ENCODE data around the gene LGALS7.
"Not testable (repeated sequence)": the region's sequence is repeated elsewhere in the genome, so short reads cannot be mapped to it uniquely, and the experiment has no call there.

The LGALS7 gene

GRCh38 chr19:38799104-38799503 lies 25.8 kb upstream of the LGALS7 start:
- DNase-seq = no peak

DNA sequence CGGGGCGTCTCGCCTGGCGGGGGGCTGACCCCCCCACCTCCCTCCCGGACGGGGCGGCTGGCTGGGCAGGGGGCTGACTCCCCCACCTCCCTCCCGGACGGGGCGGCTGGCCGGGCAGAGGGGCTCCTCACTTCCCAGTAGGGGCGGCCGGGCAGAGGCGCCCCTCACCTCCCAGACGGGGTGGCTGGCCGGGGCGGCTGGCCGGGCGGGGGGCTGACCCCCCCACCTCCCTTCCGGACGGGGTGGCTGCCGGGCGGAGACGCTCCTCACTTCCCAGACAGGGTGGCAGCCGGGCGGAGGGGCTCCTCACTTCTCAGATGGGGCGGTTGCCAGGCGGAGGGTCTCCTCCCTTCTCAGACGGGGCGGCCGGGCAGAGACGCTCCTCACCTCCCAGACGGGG lies 24.5 kb upstream of the LGALS7 start:
- DNase-seq = not testable (repeated sequence)

DNA sequence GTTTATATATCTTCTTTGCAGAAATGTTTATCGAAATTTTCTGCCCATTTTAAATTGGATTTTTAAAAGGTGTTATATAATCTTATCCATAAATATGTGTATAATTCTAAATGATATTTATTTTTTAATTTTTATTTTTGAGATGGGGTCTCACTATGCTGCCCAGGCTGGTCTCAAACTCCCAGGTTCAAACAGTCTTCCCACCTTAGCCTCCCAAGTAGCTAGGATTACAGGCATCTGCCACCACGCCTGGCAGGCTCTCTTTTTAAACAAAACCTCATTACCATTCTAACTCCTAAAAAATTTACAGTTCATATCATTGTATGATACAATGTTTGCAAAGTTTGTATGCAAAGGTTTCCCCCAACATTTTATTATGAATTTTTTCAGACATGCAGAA lies 22.8 kb upstream of the LGALS7 start:
- no peak for DNase-seq

DNA sequence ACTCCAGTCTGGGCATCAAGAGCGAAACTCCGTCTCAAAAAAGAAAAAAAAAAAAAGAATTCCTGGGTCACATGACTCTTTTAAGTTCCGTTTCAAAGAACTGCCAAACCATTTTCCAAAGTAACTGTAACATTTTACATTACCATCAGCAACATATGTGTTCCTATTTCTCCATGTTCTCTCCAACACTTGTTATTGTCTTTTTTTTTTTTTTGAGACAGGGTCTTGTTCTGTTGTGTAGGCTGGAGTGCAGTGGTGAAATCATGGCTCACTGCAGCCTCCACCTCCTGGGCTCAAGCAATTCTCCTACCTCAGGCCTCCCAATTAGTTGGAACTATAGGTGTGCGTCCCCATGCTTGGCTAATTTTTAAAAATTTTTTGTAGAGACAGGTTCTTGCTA lies 22.2 kb upstream of the LGALS7 start:
- DNase-seq = no peak

DNA sequence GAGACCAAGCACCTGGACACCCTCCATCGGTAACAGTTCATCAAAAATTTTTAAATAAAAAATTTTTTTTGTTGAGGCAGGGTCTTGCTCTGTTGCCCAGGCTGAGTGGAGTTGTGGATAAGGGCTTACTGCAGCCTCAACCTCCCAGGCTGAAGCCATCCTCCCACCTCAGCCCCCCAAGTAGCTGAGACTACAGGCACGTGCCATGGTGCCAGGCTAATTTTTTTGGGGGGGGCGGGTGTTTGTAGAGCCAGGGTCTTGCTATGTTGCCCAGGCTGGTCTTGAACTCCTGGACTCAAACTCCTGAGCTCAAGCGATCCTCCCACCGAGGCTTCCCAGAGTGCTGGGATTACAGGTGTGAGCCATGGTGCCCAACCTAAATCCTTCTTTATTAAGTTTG lies 20.4 kb upstream of the LGALS7 start:
- no peak for DNase-seq

DNA sequence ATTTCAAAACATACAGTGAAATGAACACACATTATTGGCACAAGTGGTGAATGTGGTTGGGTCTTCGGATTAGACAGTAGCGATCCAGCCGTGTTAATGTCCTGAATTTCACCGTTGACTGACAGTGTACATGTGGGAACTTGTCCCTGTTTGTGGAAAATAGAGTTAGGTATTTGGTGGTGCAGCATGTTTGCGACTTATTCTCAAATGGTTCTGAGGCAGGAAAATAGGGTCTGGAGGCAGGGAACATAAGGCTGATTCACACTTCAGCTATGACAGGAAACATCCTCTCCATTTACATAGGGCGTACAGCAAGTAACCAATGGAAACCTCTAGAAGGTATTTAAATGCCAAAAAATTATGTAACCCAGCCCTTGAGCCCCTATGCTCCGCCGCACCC lies 19.9 kb upstream of the LGALS7 start:
- DNase-seq = no peak

DNA sequence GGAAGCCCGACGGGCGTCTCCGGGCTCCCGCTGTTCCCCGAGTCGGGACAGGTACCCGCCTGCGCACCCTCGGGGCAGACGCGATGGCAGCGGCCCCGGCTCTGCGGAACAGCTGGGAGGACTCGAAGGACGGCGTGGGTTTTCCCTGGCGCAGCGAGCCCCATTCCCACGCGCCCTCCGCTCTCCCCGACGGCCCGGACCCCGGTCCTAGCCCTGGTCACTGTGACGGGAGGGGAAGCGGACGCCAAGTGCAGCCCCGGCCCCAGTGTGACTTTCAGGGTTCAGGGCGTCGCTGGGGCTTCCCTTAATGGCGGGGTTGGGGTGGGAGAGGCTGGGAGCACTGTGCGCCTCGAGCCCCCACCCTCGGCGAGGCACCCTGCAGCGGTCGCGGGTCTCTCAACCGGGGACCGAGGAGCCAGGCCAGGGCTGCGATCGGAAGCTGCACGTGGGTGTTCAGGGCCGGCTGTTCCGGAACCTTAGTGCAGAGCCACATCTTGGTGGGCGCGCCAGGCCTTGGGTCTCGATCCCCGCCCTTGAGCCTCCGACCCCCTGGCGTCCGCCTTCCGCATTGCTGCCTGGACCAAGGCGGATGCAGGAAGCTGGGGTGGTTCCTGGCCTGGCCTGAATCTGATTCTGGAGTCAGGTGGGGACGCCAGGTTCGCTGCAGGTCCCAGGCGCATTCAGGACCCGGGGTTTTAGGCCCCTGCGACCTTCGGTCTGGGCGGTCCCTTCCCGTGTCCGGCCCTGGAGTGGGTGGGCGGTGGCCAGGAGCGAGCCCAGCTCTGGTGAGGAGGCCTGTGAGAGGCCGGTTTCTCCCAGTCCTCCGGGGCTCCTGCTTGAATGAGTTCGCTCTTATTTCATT lies 19.2 kb upstream of the LGALS7 start:
- peak; percentile 60 for DNase-seq

DNA sequence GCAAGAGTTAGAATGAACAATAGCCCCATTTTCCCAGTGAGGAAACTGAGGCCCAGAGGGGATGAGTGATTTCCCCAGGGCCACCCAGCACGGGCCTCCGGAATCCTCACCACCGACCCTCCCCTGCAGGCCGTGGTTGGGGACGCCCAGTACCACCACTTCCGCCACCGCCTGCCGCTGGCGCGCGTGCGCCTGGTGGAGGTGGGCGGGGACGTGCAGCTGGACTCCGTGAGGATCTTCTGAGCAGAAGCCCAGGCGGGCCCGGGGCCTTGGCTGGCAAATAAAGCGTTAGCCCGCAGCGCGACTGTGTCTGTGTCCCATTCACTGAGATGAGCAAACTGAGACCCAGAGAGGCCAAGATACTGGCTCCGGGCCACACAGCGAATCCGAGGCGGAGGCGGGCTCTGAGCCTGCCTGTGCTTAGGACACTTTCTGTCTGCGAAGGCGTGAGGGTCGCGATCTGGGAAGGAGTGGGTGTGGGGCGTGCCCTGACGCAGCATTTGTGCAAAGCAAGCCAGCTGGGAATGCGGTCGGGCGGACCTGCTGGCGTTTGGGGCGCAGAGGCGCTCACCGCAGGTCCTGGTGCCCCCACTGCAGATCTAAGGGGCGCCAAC lies 18.2 kb upstream of the LGALS7 start:
- DNase-seq = not testable (repeated sequence)

DNA sequence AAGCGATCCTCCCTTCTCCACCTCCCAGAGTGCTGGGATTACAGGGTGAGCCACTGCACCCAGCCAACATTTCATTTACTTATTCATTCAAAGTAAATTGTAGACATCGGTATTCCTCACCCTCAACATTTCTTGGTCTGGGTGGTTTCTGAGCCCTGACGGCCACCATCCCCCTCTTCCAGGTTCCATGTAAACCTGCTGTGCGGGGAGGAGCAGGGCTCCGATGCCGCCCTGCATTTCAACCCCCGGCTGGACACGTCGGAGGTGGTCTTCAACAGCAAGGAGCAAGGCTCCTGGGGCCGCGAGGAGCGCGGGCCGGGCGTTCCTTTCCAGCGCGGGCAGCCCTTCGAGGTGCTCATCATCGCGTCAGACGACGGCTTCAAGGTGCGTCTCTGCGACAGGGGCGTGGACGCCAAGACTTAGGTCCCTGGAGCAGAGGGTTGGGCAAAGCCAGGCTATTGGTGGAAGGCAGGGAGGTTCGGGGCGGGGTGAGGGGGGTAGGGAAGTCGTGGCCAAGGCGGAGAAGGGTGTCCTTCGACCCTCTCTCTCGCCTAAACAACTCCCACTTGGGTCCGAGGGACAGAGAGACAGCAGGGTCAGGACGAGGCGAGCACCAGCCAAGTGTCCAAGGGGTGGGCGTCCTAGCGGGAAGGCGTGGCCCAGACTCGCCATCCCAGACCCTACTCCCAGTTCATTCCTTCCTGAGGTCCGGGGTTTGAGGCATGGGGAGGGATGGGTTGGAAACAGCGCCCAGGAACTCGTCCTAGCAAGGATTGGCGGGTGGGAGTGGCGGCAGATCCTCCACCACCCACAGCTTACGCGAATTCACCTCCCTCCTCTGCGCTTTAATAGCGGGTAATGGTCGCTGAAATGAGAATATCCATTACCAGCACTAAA lies 17.4 kb upstream of the LGALS7 start:
- DNase-seq = not testable (repeated sequence)

GRCh38 chr19:38788478-38789243 lies 15.3 kb upstream of the LGALS7 start, which contains the start of gene LGALS7B:
Gene LGALS7B (plus strand): TSS chr19:38789200. CDS start chr19:38789227, 27 bp downstream.
- DNase-seq = no peak

GRCh38 chr19:38786572-38787265 lies 13.4 kb upstream of the LGALS7 start:
- no peak for DNase-seq

DNA sequence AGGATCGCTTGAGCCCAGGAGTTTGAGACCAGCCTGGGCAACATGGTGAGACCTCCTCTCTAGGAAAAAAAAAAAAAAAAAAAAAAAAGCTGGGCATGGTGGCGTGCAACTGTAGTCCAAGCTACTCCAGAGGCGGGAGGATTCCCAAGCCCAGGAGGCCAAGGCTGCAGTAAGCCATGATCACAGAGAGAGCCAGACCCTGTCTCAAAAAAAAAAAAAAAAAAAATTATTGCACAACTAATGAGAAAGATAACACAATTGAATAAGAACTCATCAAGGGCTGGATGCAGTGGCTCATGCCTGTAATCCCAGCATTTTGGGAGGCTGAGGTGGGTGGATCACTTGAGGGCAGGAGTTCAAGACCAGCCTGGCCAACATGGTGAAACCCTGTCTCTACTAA lies 12.7 kb upstream of the LGALS7 start:
- not testable (repeated sequence) for DNase-seq

DNA sequence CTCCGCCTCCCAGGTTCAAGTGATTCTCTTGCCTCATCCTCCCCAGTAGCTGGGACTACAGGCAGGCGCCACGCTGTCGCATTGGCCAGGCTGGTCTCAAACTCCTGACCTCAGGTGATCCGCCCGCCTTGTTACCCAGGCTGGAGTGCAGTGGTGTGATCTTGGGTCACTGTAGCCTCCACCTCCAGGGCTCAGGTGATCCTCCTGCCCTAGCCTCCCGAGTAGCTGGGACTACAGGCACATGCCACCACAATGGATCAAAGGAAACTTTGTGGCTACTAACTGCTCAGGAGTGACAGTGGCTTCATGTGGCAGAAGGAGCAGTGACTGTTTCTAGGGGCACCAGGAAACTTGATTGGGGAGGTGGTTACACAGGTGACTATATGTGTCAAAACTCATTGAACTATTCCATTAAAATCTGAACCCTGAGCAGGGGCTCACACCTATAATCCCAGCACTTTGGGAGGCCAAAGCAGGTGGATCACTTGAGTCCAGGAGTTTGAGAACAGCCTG lies 11.9 kb upstream of the LGALS7 start:
- DNase-seq = no peak

DNA sequence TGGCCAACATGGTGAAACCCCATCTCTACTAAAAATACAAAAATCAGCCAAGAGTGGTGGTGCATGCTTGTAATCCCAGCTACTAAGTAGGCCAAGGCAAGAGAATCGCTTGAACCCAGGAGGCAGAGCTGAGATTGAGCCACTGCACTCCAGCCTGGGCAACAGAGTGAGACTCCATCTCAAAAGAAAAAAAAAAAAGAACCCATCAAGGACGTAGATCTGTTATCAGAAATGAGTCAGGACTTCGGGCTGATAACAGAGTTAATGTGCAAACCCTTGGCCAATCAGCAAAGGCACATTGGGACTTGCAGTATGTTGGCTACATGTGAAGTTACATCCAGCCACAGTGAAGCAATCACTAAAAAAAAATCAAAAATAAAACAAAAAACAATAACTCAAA lies 10.9 kb upstream of the LGALS7 start:
- no peak for DNase-seq

- not testable (repeated sequence) for DNase-seq
These were observed 8.9 kb upstream of the LGALS7 start for GRCh38 chr19:38782212-38782611.

- no peak for DNase-seq
These were observed 7.7 kb upstream of the LGALS7 start for GRCh38 chr19:38781058-38781457.

DNA sequence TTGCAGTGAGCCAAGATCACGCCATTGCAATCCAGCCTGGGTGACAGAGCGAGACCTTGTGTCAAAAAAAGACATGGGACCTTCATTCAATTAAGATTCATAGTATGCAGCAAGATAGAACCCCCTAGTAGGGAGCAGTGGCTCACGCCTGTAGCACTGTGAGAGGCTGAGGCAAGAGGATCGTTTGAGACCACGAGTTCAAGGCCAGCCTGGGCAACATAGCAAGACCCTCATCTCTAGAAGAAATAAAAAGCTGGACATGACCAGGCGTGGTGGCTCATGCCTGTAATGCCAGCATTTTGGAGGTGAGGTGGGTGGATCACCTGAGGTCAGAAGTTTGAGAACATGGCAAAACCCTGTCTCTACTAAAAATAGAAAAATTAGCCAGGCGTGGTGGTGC lies 7.1 kb upstream of the LGALS7 start:
- DNase-seq = no peak

DNA sequence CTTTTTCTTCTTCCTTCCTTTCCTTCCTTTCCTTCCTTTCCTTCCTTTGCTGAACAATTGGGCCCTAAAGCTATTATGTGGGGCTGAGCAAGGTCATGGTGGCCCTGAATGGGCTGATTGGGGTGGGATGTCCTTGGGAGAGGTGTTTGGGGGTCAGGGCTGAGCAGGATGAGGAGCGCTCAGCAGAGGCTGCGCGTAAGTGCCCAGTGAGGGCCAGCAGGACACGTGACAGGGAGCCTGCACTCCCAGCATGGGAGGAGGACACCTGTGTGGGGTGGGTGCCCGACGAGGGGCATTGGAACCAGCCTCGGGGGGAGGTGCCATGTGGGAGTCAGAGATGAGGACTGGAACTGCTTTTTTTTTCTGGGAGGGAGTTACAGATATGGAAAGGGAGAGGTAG lies 5.4 kb upstream of the LGALS7 start:
- no peak for DNase-seq

DNA sequence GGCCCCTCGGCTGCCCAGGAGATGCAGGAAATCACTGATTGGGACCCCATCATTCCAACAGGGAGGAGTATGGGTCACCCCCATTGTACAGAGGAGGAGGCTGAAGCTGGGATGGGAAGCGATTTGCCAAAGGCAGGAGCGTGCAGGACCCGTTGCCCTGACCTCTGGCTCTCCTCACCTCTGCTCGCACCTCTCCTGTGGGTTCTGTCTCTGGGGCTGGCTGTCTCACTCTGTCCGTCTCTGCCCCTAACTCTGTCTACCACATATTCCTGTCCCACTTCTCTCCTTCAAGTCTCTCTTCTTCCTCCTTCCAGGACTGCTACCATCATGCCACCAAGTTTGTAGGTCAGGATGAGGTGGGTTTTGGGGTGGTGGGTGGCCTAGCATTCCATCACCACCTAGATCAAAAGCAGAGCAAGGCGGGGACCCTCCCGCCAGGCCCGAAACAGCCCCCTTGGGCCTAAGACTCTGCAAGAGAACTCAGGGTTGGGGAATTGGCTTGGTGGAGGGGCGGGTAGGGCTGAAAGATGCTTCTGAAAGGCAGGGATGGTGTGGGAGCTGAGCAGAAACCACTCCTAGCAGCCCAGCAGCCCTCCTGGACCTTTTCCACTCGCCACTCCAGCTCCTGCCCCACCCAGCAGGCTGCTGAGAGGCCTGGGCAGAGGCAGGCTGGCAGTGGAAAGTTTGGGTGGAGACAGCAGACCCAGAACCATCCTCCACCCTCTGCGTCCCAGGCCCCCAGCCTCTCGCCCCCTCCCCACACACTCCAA lies 1.0 kb upstream of the LGALS7 start:
- no peak for DNase-seq

DNA sequence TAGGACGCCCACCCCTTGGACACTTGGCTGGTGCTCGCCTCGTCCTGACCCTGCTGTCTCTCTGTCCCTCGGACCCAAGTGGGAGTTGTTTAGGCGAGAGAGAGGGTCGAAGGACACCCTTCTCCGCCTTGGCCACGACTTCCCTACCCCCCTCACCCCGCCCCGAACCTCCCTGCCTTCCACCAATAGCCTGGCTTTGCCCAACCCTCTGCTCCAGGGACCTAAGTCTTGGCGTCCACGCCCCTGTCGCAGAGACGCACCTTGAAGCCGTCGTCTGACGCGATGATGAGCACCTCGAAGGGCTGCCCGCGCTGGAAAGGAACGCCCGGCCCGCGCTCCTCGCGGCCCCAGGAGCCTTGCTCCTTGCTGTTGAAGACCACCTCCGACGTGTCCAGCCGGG lies 1.7 kb downstream of the LGALS7 start:
- DNase-seq = not testable (repeated sequence)

DNA sequence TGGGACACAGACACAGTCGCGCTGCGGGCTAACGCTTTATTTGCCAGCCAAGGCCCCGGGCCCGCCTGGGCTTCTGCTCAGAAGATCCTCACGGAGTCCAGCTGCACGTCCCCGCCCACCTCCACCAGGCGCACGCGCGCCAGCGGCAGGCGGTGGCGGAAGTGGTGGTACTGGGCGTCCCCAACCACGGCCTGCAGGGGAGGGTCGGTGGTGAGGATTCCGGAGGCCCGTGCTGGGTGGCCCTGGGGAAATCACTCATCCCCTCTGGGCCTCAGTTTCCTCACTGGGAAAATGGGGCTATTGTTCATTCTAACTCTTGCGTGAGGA lies 2.4 kb downstream of the LGALS7 start:
- DNase-seq = not testable (repeated sequence)
